ENCODE results near the gene ZDHHC5.

DNA sequence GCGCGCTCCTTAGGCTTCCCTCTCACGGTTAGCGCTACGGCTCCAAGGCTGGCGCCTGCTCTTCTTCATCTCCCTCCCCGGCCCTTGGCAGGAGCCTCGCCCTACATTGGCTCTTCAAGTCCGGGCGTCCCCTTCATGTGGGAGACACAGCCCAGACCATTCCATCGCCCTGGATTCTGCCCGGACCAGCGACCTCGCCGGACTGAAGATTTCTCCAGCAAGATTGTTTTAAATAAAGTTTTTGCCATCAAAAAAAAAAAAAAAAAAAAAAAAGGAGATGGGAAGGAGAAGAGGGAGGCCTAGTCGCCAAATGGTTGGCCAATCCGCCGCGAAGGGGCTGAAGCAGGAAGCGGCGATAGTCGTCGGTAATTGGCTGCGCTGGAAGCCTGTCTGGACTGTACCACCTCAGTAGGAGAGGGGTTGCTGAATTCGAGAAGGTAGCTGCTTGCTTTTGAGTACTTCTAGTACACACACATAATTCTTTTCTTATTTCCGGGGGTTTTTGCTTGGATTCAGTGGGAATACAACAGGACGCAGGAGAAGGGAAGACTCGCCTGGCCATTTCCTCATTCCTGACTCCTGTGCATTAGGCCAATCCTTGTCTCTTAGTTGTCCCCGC is 688 bp upstream of the ZDHHC5 start:
- TF ChIP-seq POLR2A (IDR thresholded peaks at IDR 0.05) (peak in 1 of 2 donors; percentile 43), CTCF (IDR thresholded peaks at IDR 0.05 in 4 of 5, conservative IDR thresholded peaks at IDR 0.05 in 1 of 5) (no peak)
